ENCODE measurements around the gene RAMP1. TPM values are rescaled to one million over a fixed set of nuclear protein-coding genes. Genes with fewer than 3 reads are reported as not detected.

Gene RAMP1
- polyA plus RNA-seq = 23.2 and 38.6 TPM in 2 replicates

GRCh38 chr2:237859533-237860272 lies at the start of gene RAMP1:
Gene RAMP1 (plus strand): TSS chr2:237859623. CDS start chr2:237859676, 53 bp downstream.

Other genes with a start within 250 kb of the RAMP1 start
- gene LRRFIP1, start 232.0 kb upstream of the RAMP1 start, polyA plus RNA-seq = 47.5 and 48.2 TPM in 2 replicates
- 0.35 and 0.52 TPM in 2 replicates for gene RBM44, start 60.8 kb upstream of the RAMP1 start, polyA plus RNA-seq
- gene UBE2F, start 107.4 kb downstream of the RAMP1 start, polyA plus RNA-seq = 60.7 and 66.5 TPM in 2 replicates
- gene SCLY, start 201.4 kb downstream of the RAMP1 start, polyA plus RNA-seq = 4.2 and 8.9 TPM in 2 replicates
- gene ESPNL, start 240.7 kb downstream of the RAMP1 start, polyA plus RNA-seq = not detected in 2 replicates

All from Purkinje cell (primary cell).